PC-9 (cell line): ENCODE results near the gene HAGH. TPM values are rescaled to one million over a fixed set of nuclear protein-coding genes. Genes with fewer than 3 reads are reported as not detected.

Source experiments
- BruUV-seq: library from RNA; stranded (reverse); fragments of 400-500 nt; replicated peaks from 2 replicates; lab custom pipeline; 2021; lab: Mats Ljungman, UMichigan
- CTCF ChIA-PET: fragments of 300-600 bp; sonication (Branson Sonifier 250); formaldehyde crosslinking; loops from one replicate; lab custom pipeline; 2022; ENCODE audit warnings: antibody characterized with exemption; lab: Charles Lee
- POLR2A ChIA-PET: fragments of 300-600 bp; sonication (Branson Sonifier 250); formaldehyde crosslinking; loops from one replicate; lab custom pipeline; 2022; ENCODE audit warnings: antibody characterized with exemption; ENCODE audit not compliant: unreplicated experiment; lab: Charles Lee
- DNase-seq, 2 experiments: peaks; one replicate each; pipeline versions ENCODE4 v3.0.0 to v3.0.0-alpha.2; 2015 to 2022; ENCODE audit warnings: mixed read lengths in 1 of 2
- H2AFZ ChIP-seq: fragments of 200-600 bp; sonication (generic); 2 replicates; pipeline ENCODE4 v1.8.1; 2017; ENCODE audit warnings: antibody characterized with exemption
- H3F3A ChIP-seq: fragments of 200-600 bp; sonication (generic); 2 replicates; pipeline ENCODE4 v1.8.1; 2017; ENCODE audit warnings: antibody characterized with exemption, mild to moderate bottlenecking, low read depth; ENCODE audit not compliant: insufficient read depth
- H3K27ac ChIP-seq: fragments of 200-600 bp; sonication (generic); 2 replicates; pipeline ENCODE4 v1.6.1; 2016; ENCODE audit warnings: mixed run types
- H3K27me3 ChIP-seq: fragments of 200-600 bp; sonication (generic); 2 replicates; pipeline ENCODE4 v1.6.1; 2016; ENCODE audit warnings: low read depth, mixed run types; ENCODE audit not compliant: insufficient read depth
- H3K36me3 ChIP-seq: fragments of 200-600 bp; sonication (generic); 2 replicates; pipeline ENCODE4 v1.6.1; 2016; ENCODE audit warnings: low read depth, mixed run types
- H3K4me1 ChIP-seq: fragments of 200-600 bp; sonication (generic); replicated peaks from 2 replicates; pipeline ENCODE4 v1.6.1; 2016; ENCODE audit warnings: mixed run types; ENCODE audit not compliant: insufficient read depth
- H3K4me2 ChIP-seq: fragments of 200-600 bp; sonication (generic); 2 replicates; pipeline ENCODE4 v1.6.1; 2017; ENCODE audit warnings: mixed run types
- H3K4me3 ChIP-seq: fragments of 200-600 bp; sonication (generic); 2 replicates; pipeline ENCODE4 v1.6.1; 2016; ENCODE audit warnings: mixed run types
- H3K79me2 ChIP-seq: fragments of 200-600 bp; sonication (generic); 2 replicates; pipeline ENCODE4 v1.6.1; 2017; ENCODE audit warnings: low read depth, mixed run types
- H3K9me2 ChIP-seq: fragments of 200-600 bp; sonication (generic); 2 replicates; pipeline ENCODE4 v1.8.1; 2017; ENCODE audit warnings: mild to moderate bottlenecking; ENCODE audit not compliant: insufficient read depth
- H3K9me3 ChIP-seq: fragments of 200-600 bp; sonication (generic); 2 replicates; pipeline ENCODE4 v1.8.1; 2016; ENCODE audit warnings: low read depth; ENCODE audit not compliant: insufficient read depth
- H4K20me1 ChIP-seq: fragments of 200-600 bp; sonication (generic); 2 replicates; pipeline ENCODE4 v1.8.1; 2017; ENCODE audit not compliant: insufficient read depth
- EZH2 ChIP-seq: fragments of 200-600 bp; sonication (generic); IDR thresholded peaks from 2 replicates; pipeline ENCODE4 v1.8.0; 2017; ENCODE audit warnings: antibody characterized with exemption, low read depth
- intact Hi-C: fragments of 100-400 bp; cut with micrococcal nuclease; formaldehyde crosslinking; loops from one replicate; pipeline ENCODE4 v1.10.0; 2022; ENCODE audit not compliant: unreplicated experiment
- total RNA-seq: library from RNA; stranded (reverse); gene quantifications from 2 replicates; pipeline ENCODE4 v1.2.3, GENCODE V29; 2021
- TF ChIP-seq, protein P1 (sequence below): fragments of 200-600 bp; sonication (generic); conservative IDR thresholded peaks from 2 replicates; pipeline ENCODE4 v1.6.1; 2017; ENCODE audit warnings: mixed run types, antibody characterized with exemption, mild to moderate bottlenecking, moderate library complexity

Gene HAGH
- total RNA-seq, 1 experiment from 2014 or later, result 51.8 TPM

DNA sequence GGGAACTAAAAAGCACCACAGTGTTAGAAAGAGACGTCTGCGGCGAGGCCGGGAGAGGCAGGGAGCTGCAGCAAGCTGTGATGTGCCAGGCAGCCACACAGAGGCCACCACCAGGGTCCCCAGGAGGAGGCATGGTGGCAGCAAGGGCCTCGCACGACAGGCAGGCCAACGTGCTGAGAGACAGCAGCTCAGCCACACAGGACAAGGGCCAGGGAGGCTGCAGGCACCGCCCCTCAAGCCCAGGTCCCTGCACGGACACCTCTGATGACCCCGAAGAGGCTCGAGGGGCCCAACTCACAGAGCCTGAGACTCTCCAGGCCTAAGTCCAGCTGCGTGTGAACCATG is 5.7 kb downstream of the HAGH start:
- Histone ChIP-seq H3K79me2 (peaks cover 6% of the 10 kb centered on the region; the same call in 1 of the 2 replicates), H3F3A (peaks cover 9% of the 10 kb centered on the region; the same call in 1 of the 2 replicates), H3K36me3 (0 out of 2 replicates have a peak, but pooled peaks cover 6% of the 10 kb centered on the region), H3K27me3 (no peaks in the 10 kb centered on the region), H2AFZ (no peak overlapping the region), H3K9me2 (no peaks in the 10 kb centered on the region), H3K4me2 (no peak overlapping the region), H3K27ac (no peak overlapping the region), H3K4me1 (peaks cover 6% of the 10 kb centered on the region; the same call in 1 of the 2 replicates), H3K4me3 (no peak overlapping the region), H4K20me1 (no peaks in the 10 kb centered on the region), H3K9me3 (no peaks in the 10 kb centered on the region)
- CTCF ChIA-PET, result interaction anchor here (0.6 kb wide), 1 partner anchor 42 kb away, joined by 6 read pairs; no protein-coding TSS in a partner anchor
- no peak for TF ChIP-seq EZH2
- TF ChIP-seq, protein P1, sequence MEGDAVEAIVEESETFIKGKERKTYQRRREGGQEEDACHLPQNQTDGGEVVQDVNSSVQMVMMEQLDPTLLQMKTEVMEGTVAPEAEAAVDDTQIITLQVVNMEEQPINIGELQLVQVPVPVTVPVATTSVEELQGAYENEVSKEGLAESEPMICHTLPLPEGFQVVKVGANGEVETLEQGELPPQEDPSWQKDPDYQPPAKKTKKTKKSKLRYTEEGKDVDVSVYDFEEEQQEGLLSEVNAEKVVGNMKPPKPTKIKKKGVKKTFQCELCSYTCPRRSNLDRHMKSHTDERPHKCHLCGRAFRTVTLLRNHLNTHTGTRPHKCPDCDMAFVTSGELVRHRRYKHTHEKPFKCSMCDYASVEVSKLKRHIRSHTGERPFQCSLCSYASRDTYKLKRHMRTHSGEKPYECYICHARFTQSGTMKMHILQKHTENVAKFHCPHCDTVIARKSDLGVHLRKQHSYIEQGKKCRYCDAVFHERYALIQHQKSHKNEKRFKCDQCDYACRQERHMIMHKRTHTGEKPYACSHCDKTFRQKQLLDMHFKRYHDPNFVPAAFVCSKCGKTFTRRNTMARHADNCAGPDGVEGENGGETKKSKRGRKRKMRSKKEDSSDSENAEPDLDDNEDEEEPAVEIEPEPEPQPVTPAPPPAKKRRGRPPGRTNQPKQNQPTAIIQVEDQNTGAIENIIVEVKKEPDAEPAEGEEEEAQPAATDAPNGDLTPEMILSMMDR, result no peak
- DNase-seq, result no peak
- POLR2A ChIA-PET, result no interaction called here
- intact Hi-C loops, result no loop called here
- BruUV-seq, result no TSS peak

DNA sequence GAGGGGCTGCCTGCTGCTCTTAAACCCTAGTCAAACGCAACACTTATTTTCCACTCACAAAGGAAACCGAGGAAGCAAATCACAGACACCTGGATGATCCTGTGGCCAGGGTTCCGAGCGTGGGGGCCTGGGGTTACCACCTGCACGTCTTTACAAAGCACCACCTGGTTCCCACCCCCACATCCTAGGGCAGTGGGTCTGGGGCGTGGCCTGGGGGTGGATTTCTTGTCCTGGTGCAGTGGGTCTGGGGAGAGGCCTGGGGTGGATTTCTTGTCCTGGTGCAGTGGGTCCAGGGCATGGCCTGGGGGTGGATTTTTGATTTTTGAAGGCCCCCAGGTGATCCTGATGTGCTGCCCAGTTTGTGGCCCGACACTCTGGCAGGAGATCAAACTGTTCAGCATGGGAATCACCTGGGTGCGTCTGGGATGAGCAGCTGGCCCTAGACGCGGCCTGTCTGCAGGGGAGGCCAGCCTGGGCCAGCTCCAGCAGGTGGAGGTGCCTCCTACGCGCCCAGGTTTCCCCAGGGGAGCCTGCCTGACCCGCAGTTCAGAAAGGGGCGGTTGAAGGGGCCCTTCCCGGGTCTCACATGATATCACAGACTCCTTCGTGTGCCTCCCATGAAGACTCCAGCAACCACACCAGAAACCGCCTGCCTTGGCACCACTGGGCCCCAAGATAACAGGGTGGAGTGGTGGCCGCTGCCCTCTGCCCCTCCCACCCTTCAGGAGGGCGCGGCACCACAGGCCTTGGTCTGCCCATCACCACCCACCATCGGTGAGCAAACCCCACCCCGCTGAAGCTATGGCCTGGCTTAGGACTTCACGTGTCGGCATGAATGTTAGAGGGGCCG is 6.3 kb downstream of the HAGH start:
- intact Hi-C loops, result no loop called here
- Histone ChIP-seq H2AFZ (no peak overlapping the region), H3K9me2 (no peaks in the 10 kb centered on the region), H3K9me3 (no peaks in the 10 kb centered on the region), H3K27me3 (no peaks in the 10 kb centered on the region), H3F3A (peaks cover 11% of the 10 kb centered on the region; the same call in 1 of the 2 replicates), H4K20me1 (no peaks in the 10 kb centered on the region), H3K27ac (no peak overlapping the region), H3K4me2 (no peak overlapping the region), H3K4me1 (peaks cover under 1% of the 10 kb centered on the region; the same call in 1 of the 2 replicates), H3K79me2 (peaks cover under 1% of the 10 kb centered on the region; the same call in 1 of the 2 replicates), H3K36me3 (0 out of 2 replicates have a peak, but pooled peaks cover 6% of the 10 kb centered on the region), H3K4me3 (no peak overlapping the region)
- ChIA-PET CTCF (interaction anchor here (0.6 kb wide), 1 partner anchor 43 kb away, joined by 6 read pairs; no protein-coding TSS in a partner anchor), POLR2A (no interaction called here)
- no peak for TF ChIP-seq EZH2
- TF ChIP-seq, protein P1, result no peak
- no peak for DNase-seq
- no TSS peak for BruUV-seq

DNA sequence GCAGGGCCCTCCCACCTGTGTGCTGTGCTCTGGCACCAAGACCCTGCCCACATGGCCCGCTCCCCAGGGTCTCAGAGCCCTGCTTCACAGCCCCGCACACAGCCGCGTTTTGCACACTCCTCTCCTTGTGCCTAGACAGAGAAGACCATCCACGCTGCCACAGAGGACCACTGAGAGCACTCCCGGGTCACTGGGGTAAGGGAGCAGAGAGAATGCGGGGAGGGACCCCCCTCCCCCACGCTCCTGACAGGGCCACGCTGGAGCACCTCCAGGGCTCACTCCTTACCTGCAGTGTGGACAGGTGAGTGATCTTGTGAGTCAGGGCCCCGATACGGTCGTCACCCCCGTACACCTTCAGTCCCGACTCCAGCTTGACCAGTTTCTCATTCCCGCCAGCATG is 7.0 kb downstream of the HAGH start:
- no peak for DNase-seq
- ChIA-PET POLR2A (no interaction called here), CTCF (no interaction called here)
- 0 out of 2 replicates have a peak, but pooled peaks cover 6% of the 10 kb centered on the region for H3K36me3 ChIP-seq
- no peaks in the 10 kb centered on the region for H4K20me1 ChIP-seq
- no peaks in the 10 kb centered on the region for H3K9me3 ChIP-seq
- no peaks in the 10 kb centered on the region for H3K27me3 ChIP-seq
- H3K79me2 ChIP-seq, result no peaks in the 10 kb centered on the region
- H3K9me2 ChIP-seq, result no peaks in the 10 kb centered on the region
- no peak for TF ChIP-seq EZH2
- TF ChIP-seq, protein P1, result no peak
- no peak overlapping the region for H3K4me2 ChIP-seq
- H3K27ac ChIP-seq, result no peak overlapping the region
- H2AFZ ChIP-seq, result no peak overlapping the region
- H3K4me3 ChIP-seq, result no peak overlapping the region
- no peaks in the 10 kb centered on the region for H3K4me1 ChIP-seq
- intact Hi-C loops, result no loop called here
- no TSS peak for BruUV-seq
- peaks cover 11% of the 10 kb centered on the region; the same call in 1 of the 2 replicates for H3F3A ChIP-seq
